ENCODE measurements around the gene RGS10.

DNA sequence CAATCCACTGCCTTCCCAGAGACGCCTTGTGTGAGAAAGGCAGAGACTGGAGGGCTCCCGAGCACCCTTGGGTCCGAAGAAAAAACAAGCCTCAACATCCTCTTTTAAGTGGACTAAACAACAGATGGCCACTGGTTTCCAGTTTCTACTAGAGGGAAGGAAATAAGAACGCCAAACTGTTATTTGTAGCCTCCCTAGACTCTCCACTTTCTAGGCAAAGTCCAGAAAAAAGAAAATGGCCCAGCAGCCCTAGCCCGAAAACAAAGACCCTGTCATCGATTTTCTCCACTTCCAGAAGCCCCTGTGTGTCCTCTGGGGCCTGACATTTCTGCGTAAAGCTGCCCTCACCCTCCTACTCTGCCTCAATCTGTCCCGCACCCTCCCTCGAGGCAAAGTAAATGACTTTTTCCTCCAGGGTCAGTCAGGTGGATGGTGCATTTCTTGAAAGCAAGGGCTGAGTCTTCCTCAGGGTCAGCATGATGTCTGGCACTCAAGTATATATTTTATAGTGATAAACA, 6.0 kb downstream of the RGS10 start:
- TF ChIP-seq, protein P1, sequence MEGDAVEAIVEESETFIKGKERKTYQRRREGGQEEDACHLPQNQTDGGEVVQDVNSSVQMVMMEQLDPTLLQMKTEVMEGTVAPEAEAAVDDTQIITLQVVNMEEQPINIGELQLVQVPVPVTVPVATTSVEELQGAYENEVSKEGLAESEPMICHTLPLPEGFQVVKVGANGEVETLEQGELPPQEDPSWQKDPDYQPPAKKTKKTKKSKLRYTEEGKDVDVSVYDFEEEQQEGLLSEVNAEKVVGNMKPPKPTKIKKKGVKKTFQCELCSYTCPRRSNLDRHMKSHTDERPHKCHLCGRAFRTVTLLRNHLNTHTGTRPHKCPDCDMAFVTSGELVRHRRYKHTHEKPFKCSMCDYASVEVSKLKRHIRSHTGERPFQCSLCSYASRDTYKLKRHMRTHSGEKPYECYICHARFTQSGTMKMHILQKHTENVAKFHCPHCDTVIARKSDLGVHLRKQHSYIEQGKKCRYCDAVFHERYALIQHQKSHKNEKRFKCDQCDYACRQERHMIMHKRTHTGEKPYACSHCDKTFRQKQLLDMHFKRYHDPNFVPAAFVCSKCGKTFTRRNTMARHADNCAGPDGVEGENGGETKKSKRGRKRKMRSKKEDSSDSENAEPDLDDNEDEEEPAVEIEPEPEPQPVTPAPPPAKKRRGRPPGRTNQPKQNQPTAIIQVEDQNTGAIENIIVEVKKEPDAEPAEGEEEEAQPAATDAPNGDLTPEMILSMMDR (conservative IDR thresholded peaks at IDR 0.05; ENCODE audit: low read depth, low read length) = no peak
- TF ChIP-seq EZH2 (IDR thresholded peaks at IDR 0.05; ENCODE audit: borderline replicate concordance, low read depth, low read length, poor library complexity, severe bottlenecking) = no peak
